Retinal pigment epithelial cell (primary cell): Measurements from ENCODE around the gene PDE1C.

ENCODE experiments used
- DNase-seq: peaks from one replicate; pipeline ENCODE4 v3.0.0-alpha.2; 2010; ENCODE audit warnings: low read depth
- H3K4me3 ChIP-seq: 2 replicates; pipeline ENCODE4 v1.5.1; 2011; ENCODE audit warnings: mild to moderate bottlenecking, low read length, control low read depth, moderate library complexity
- CTCF ChIP-seq: conservative IDR thresholded peaks from 2 replicates; pipeline ENCODE4 v1.5.1; 2011; ENCODE audit warnings: low read depth, low read length, control low read depth, inconsistent platforms

PDE1C gene

GRCh38 chr7:31735991-31736982, 333.9 kb downstream of the PDE1C start:
- no peak for DNase-seq
- peak; percentile 92 for TF ChIP-seq CTCF

DNA sequence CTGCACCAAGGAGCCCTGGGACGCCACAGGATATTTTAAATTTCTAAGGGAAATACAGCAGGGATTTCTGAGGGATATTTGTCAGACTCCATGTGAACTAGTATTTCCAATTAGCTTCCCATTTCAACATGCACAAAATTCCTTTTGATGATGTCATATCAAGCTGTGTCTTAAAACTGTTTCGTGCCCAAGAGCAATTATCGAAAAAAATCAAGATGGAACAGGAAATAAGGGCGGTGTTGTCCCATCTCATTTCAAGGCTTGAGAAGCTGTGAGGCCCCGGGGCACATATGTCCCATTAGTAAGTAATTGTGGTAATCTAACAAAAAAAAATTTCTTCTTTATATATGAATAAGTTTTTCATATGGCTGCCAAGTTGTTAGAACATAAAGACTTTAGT, 335.8 kb downstream of the PDE1C start:
- no peak for DNase-seq
- no peak overlapping the region for H3K4me3 ChIP-seq
- TF ChIP-seq CTCF, result no peak

More at GRCh38 chr7:31735991-31736982, 333.9 kb downstream of the PDE1C start:
- no peak overlapping the region for H3K4me3 ChIP-seq

DNA sequence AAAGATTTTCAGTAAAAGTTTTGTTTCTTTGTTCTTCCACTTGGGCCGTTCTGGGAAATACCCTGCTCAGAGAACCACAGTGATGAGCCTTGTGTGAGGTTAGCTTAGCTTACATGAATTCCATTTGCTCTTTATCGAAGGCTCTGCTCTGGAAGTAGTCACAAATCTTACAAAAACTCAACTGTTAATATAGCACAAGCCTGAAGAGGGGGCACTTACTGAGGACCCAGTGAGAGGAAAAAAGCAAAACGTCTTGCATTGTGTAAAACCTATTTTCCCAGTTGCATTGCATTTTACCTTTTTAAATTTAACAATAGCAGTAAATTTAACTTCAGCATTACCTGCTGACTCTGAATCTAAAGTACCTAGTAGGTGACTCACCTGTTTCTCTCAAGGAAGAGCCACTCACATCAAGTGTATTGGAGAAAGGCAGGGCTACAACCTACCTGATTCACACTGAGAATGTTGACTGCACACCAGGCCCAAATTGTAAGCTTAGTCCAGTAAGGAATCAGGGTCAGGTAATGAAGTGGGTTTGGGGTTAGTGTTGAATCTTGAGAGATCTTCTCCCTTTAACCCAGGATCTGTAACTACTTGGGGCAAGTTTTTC, 340.9 kb downstream of the PDE1C start:
- peak; percentile 43 for TF ChIP-seq CTCF
- no peak for DNase-seq
- H3K4me3 ChIP-seq, result no peak overlapping the region

GRCh38 chr7:31724696-31725095, 345.5 kb downstream of the PDE1C start:
- H3K4me3 ChIP-seq, result no peak overlapping the region
- DNase-seq, result no peak
- TF ChIP-seq CTCF, result no peak

- H3K4me3 ChIP-seq, result no peak overlapping the region
- DNase-seq, result no peak
- no peak for TF ChIP-seq CTCF
Observed at GRCh38 chr7:31720366-31720765, 349.8 kb downstream of the PDE1C start.

GRCh38 chr7:31716355-31716754, 353.9 kb downstream of the PDE1C start:
- no peak for DNase-seq
- no peak overlapping the region for H3K4me3 ChIP-seq
- no peak for TF ChIP-seq CTCF

DNA sequence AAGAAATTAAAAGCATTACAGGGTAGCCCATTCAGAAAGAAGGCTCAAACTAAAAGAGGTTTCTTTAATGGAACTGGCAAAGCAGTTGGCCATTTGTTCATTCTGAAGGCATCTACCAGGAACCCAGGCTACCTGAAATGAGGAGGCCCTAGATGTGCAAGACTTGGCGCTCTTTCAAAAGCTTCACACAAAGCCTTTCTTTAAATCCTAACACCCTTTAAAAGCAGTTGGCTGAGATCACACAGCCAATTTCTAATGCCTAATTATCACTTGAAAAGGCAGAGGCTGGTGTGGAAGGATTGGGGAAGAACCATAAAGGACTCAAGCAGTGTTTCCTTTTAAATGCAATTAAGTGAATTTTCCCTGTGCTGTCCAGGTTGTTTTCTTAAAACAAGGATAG, 360.0 kb downstream of the PDE1C start:
- no peak for DNase-seq
- no peak for TF ChIP-seq CTCF
- no peak overlapping the region for H3K4me3 ChIP-seq
